ENCODE measurements around the gene TRAFD1. TPM values are rescaled to one million over a fixed set of nuclear protein-coding genes. Genes with fewer than 3 reads are reported as not detected.
A peak's percentile ranks its signal among the peaks of the same experiment; 100 is the strongest.

Gene TRAFD1
- total RNA-seq, 1 experiment from 2014 or later = 14.6 TPM

GRCh38 chr12:112167718-112168525, 42.6 kb downstream of the TRAFD1 start:
- no peak for DNase-seq (ENCODE audit: low read depth, low spot score)
- in situ Hi-C loops (cut with HindIII; ENCODE audit: low pct_unique_long_range_greater_than_20kb, low sequenced_read_pairs) = no loop called here

DNA sequence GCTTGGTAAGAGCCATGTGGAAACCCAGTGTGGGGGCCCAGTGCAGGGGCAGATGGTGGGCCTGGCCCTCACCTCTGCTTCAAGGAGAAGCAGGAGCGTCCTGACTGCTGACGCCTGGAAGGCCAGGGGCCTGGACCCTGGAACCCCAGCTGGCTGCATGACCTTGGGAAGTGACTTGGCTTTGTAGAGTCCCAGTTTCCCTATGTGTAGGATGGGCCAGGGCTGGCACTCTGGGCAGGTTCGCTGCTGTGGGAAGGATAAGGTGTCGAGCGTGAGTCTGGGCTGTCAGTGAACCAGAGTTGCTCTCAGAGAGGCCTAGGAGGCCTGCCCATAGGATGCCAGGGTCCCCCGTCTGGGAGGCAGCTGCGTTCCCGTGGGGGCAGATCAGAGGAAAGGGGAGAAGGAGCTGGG, 43.2 kb downstream of the TRAFD1 start:
- in situ Hi-C loops (cut with HindIII; ENCODE audit: low pct_unique_long_range_greater_than_20kb, low sequenced_read_pairs) = no loop called here
- no peak for DNase-seq (ENCODE audit: low read depth, low spot score)

GRCh38 chr12:112169161-112169872, 44.0 kb downstream of the TRAFD1 start:
- in situ Hi-C loops (cut with HindIII; ENCODE audit: low pct_unique_long_range_greater_than_20kb, low sequenced_read_pairs) = no loop called here
- DNase-seq (ENCODE audit: low read depth, low spot score) = no peak

DNA sequence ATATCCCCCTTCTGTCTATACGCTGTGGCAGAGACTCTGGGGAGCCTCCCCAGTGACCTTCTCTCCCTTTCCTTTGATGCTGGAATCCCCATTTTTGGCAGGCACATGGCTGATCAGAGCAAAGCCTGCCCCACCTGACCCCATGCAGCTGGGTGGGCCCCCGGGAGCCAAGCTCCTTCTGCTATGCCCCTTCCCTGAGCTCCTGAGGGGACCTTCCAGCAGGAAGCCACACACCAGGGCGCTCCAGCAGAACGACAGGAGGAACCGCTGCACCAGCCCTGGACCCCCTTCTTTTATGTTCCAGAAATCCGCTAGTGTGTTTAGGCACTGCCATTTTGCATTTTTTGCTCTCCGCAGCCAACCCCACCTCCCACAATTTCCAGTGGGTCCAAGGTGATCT, 44.6 kb downstream of the TRAFD1 start:
- DNase-seq (ENCODE audit: low read depth, low spot score) = no peak
- in situ Hi-C loops (cut with HindIII; ENCODE audit: low pct_unique_long_range_greater_than_20kb, low sequenced_read_pairs) = no loop called here

DNA sequence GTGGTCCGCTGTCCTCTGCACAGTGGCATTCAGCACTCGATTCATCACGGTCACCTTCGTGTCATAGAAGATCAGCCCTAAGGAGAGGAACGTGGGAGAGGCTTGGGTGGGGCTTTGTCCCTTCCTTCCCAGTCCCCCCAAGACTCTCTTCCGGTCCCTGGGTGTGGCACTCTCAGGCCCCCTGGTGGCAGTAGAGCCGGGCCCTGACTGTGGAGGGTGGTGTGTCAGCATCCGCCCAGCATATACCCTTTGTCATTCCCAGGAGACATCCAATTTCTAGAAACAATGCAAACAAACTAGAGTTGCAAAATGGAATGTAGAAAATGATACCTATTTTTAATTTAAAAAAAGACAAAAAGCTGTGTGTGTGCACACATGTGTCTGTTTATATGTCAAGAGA, 45.0 kb downstream of the TRAFD1 start:
- in situ Hi-C loops (cut with HindIII; ENCODE audit: low pct_unique_long_range_greater_than_20kb, low sequenced_read_pairs) = no loop called here
- DNase-seq (ENCODE audit: low read depth, low spot score) = peak; percentile 18

- in situ Hi-C loops (cut with HindIII; ENCODE audit: low pct_unique_long_range_greater_than_20kb, low sequenced_read_pairs) = no loop called here
Observed at GRCh38 chr12:112170971-112171596, 45.7 kb downstream of the TRAFD1 start.

DNA sequence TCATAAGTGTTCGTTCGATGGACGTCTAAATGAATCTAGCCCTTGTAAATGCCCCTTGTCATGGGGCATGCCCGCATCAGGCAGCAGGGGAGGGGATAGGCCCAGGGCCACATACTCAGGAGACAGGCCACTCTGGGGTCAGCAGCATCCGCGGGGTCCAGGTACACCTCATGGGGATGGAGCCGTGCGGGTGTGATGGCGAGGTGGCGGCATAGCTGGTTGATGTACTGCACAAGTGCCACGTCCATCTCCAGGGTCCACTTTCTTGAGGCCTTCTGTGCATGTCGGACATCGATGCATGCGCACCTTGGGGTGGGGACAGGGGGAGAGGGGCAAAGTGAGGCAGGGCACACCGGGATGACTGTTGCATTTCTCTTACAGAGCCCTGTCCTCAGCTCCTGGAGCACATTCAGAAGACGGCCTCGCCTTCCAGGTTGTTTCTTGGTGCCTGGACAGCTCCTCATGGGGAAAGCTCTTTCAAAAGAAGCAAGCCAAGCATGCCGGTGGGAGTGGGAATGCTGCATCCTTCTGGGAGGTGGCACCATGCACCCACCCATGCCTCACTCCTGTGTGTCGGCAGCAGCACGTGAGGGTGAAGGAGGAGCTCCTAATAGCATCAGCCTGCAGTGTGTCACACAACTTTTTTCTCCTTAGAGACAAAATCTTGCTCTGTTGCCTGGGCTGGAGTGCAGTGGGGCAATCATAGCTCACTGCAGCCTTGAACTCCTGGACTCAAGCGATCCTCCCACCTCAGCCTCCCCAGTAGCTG, 47.4 kb downstream of the TRAFD1 start:
- in situ Hi-C loops (cut with HindIII; ENCODE audit: low pct_unique_long_range_greater_than_20kb, low sequenced_read_pairs) = no loop called here
- DNase-seq (ENCODE audit: low read depth, low spot score) = no peak

More at GRCh38 chr12:112170971-112171596, 45.7 kb downstream of the TRAFD1 start:
- DNase-seq (ENCODE audit: low read depth, low spot score) = no peak

DNA sequence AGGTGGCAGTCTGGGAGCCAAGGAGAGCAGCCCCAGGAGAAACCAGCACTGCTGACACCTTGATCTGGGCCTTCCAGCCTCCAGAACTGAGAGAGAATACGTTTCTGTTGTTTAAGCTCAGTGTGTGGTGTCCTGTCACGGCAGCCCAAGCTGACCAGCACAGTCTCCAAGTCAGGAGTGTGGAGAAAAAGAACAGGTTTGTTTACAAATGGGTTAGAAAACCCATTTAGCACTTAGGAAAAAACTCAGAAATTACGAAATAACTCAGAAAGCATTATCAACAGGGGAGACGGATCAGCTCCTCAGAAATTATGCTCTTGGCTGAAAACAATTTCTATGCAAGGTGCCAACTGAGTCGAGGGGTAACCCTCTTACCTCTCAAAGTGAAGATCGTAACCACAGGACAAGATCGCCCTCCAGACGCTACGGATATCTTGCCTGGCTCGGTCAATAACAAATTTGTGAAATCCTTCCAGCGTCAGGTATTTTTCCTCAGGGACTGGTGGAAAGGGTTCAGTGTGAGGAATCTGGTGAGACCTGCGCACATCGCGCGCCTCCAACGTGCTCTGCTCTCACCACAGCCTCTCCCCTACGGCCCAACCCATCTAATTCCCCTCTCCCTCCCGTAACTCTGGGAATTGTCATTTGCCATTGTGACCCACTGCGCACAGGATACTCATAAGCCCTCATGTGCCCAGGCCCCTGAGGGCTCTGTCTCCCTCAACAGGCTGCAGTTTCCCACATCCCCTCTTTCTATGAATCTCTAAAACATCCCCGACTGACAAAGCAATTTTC, 50.2 kb downstream of the TRAFD1 start:
- DNase-seq (ENCODE audit: low read depth, low spot score) = no peak
- in situ Hi-C loops (cut with HindIII; ENCODE audit: low pct_unique_long_range_greater_than_20kb, low sequenced_read_pairs) = no loop called here

- no peak for DNase-seq (ENCODE audit: low read depth, low spot score)
- in situ Hi-C loops (cut with HindIII; ENCODE audit: low pct_unique_long_range_greater_than_20kb, low sequenced_read_pairs) = no loop called here
Observed at GRCh38 chr12:112176321-112177010, 51.1 kb downstream of the TRAFD1 start.

GRCh38 chr12:112178796-112179195, 53.4 kb downstream of the TRAFD1 start:
- in situ Hi-C loops (cut with HindIII; ENCODE audit: low pct_unique_long_range_greater_than_20kb, low sequenced_read_pairs) = no loop called here

DNA sequence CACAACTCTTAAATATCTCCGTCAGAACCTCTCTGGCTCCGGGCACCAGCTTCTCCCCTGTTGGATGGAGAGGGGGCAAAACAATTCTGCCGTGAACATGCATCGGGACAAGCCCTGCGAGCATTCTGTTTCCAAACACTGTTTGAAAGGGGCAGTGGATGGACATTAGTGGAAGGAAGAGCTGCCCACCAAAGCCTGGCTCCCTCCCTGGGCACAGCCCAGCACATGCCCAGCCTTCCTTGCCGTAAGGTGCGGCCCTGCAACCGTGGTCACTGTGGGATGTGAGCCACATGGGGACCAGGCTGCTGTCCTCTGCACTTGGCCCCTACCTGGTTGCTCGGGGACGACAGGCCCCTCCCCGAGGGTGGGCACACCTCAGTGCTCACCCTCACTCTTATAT, 54.0 kb downstream of the TRAFD1 start:
- DNase-seq (ENCODE audit: low read depth, low spot score) = no peak
- in situ Hi-C loops (cut with HindIII; ENCODE audit: low pct_unique_long_range_greater_than_20kb, low sequenced_read_pairs) = no loop called here

More at GRCh38 chr12:112178796-112179195, 53.4 kb downstream of the TRAFD1 start:
- no peak for DNase-seq (ENCODE audit: low read depth, low spot score)

GRCh38 chr12:112179916-112180315, 54.6 kb downstream of the TRAFD1 start:
- in situ Hi-C loops (cut with HindIII; ENCODE audit: low pct_unique_long_range_greater_than_20kb, low sequenced_read_pairs) = no loop called here
- no peak for DNase-seq (ENCODE audit: low read depth, low spot score)

GRCh38 chr12:112180422-112180821, 55.1 kb downstream of the TRAFD1 start:
- DNase-seq (ENCODE audit: low read depth, low spot score) = no peak
- in situ Hi-C loops (cut with HindIII; ENCODE audit: low pct_unique_long_range_greater_than_20kb, low sequenced_read_pairs) = no loop called here

GRCh38 chr12:112182499-112182898, 57.1 kb downstream of the TRAFD1 start:
- in situ Hi-C loops (cut with HindIII; ENCODE audit: low pct_unique_long_range_greater_than_20kb, low sequenced_read_pairs) = no loop called here
- DNase-seq (ENCODE audit: low read depth, low spot score) = peak; percentile 63

- DNase-seq (ENCODE audit: low read depth, low spot score) = peak; percentile 9
- in situ Hi-C loops (cut with HindIII; ENCODE audit: low pct_unique_long_range_greater_than_20kb, low sequenced_read_pairs) = no loop called here
Observed at GRCh38 chr12:112183141-112184021, 58.0 kb downstream of the TRAFD1 start.
